NCI-H146 (cell line): ENCODE measurements around the gene PDE4D.
"Not testable (repeated sequence)": the region's sequence is repeated elsewhere in the genome, so short reads cannot be mapped to it uniquely, and the experiment has no call there.

Experiments used
- DNase-seq: peaks from one replicate; lab custom pipeline; 2025; lab: John Stamatoyannopoulos, UW

The PDE4D gene

DNA sequence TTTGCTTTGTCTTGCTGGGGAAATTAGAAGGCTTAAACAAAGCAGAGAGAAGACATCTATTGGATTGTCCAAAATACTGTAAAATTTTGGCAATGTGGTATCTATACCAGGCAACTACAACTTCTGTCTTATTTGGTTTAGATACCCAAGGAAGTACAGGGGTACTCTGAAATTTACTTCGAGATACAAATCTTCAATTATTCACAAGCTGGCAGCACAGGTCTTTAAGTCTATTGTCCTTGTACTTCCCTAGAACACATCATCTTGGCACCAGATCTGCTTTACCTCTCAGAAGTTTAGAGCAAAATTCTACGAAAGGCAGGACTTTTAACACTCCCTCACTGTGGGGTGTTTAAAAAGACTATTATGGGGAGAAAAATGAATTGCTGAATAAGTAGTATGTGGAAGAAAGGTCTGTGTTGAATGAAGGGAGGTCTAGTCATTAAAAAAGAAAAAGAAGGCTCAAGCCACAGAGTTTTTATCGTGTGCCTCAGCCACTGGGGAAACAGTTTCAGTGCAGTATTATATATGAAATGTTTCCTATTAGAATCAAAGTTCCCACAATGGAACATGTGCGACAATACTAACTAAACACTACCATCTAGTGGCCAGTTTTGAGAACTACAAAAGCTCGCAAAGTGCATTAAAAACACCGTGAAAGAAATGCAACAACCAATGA is 93.7 kb downstream of the PDE4D start:
- peak; percentile 33 for DNase-seq

DNA sequence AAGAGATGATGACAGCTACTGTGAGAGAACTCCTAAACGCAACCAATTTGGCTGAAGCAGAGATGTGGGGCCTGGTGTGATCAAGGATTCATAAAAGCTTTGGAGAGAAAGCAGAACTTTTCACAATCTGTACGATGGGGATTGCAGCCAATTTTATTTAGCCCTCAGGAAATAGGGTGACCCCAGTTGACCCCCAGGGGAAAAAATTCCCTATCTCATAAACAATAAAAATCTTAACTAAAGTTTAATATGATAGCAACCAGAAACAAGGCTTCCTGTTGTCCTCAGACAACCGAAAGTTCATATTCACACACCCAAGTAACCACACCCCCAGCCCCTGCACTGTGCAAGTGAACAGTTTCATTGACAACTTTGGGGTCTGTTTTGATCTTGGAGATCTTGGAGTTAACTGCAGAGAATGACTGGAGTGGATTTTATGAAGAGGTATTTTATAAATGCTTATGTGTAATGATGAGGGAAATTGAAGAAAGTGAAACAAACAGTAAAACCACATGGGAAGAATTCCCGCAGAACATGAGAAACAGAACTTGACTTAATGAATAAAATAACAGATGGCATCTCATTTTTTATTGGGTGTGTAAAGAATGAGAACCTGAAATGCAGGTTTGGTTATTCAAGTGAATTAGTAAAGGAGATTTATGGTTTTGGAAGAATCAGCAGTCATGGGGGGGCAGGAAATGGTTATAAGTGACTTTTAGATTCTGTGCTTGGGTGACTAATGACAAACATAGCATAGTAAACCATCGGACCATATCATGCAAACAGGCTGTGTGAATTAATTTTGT is 94.5 kb downstream of the PDE4D start:
- peak; percentile 30 for DNase-seq

DNA sequence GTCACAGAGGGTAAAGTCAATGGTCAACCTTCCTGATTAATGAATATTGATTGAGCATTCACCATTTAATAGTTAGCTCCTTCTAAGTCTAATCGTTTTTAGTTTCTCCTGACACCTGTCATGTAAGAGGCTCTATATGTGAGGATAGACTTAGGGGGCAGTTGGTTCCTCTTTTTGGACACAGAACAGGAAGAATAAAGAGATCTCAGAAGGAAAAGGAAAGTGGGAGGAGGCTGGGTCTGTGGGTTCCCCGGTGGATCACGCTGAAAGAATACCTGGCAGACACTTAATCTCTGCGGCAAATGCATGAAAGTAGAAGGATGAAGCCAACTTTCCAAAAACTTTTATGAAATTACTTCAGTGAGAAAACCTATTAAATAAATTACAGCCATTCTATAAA is 98.4 kb downstream of the PDE4D start:
- no peak for DNase-seq

DNA sequence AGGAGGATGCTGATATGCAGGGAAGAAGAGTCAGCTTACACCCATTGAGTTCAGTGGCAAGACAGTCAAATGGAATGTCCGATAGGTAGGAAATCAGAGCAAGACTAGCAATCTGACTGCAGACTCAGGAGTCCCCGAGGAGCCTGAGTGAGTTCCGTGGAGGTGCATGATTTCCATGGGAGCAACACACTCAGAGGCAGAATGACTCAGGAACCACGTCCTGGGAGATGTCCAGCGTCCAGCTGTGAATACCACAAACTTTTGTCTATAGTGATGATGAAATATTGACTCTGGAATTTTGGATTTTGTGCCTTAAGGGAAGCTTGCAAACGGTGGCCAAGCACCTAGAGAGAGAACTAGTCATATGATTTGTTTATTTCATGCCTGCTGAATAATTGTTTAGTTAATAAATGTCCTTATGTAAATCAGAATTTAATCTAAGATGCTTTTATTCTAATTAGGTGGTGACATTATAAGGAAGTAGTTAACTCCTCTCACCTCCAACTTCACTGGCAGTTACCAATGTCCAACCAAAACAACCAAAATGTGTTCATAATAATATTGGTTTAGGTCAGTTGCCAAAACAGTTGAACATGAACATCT is 100.4 kb downstream of the PDE4D start:
- DNase-seq, result no peak

DNA sequence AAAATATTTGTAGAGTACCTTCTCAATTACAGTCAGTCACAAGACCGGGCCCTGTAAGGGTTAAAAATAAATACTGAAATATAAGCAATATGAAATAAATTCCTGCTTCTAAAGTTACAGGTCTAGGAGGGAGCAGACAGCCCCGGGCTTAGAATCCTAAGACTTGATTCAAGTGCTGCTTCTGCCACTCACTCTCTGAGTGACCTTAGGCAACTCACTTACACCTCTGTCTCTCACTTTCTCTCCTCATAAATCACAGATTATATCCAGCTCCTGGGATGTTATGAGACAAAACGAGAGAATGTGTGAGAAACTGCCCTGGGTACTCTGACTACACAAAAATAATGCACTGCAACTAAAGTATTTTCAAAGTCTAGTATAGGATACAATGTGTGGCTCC is 101.9 kb downstream of the PDE4D start:
- DNase-seq, result no peak

DNA sequence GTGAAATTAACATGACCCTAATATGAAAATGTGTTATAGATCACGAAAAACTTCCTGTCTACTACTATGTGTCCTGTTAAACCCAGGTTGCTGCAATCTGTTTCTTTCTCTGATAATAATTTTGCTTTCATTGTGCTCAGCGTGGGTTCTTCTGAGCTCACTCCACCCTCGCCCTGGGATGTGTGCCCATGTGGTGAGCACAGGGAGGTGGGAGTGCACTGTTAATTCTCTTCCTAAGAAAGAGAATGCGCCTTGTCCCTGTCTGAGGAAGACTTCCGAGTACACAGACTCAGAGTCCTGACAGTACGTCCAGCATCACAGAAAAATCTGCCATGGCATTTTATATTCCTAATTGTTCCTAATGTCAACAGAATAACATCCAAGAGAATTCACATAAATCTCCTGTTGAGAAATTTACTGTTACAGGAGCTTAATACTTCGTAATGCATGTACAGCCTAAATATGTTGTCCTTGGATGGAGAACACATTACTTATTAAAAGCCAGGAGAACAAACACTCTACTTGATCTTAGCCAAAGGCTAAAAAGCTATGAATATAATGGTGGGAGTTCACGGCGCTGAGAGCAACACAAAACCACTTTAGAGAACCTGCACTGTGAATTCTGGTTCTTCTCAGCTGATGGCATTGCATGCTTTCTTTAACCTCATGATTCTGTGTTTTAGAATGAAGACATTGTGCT is 102.6 kb downstream of the PDE4D start:
- DNase-seq, result no peak

DNA sequence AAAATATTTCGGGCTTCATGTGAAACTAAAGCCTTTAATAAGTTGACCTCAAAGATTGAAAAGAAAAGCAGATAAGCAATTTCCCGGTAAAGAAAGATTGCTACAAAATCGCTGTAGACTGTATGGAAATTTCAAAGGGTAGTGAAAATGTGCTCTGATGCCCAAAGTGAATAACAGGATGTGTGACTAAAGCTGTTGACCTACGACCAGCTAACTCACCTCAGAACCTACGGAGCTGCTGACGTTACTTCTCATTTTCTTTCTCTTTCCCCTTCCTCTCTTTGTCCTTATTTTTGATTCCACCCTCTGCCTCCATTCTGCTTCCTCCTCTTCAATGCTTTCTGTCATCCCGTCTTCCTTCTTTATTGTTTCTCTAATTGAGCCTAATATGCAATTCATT is 103.2 kb downstream of the PDE4D start:
- no peak for DNase-seq

DNA sequence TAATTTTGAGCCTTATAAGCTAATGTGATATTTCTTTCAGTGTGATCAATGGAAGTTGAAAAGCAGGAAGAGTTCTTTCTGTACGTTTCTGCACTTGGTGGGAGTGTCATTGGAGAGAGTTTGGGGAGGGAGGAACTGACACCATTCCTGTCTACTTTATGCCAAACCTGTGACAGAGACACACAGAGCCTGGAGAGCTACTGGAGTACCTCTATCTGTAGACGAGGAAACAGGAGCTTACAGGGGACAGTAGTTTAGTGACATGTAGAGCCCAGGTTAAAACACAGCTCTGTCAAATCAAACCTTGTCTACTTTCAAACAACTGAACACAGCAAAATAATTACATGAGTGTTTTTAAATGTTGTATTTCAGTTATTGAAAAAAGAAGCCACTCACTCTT is 103.6 kb downstream of the PDE4D start:
- no peak for DNase-seq

DNA sequence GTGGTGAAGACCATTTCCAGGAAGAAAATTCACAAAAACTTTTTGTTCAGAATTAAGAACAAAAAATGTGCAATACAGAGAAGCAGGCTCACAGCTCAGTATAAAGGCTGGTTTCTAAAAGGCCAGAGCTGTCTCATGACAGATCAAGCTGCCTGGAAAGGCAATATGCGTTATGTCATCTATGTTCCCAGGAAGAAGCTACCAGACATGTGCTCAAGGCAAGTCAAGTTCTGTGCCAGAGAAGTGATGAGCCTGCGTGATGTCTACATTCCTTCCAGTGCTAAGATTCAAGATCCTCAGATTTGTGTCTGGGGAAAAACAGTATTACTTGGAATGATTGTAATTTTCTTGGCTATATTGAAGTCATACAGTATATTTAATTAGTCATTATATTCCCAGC is 104.3 kb downstream of the PDE4D start:
- DNase-seq, result no peak

DNA sequence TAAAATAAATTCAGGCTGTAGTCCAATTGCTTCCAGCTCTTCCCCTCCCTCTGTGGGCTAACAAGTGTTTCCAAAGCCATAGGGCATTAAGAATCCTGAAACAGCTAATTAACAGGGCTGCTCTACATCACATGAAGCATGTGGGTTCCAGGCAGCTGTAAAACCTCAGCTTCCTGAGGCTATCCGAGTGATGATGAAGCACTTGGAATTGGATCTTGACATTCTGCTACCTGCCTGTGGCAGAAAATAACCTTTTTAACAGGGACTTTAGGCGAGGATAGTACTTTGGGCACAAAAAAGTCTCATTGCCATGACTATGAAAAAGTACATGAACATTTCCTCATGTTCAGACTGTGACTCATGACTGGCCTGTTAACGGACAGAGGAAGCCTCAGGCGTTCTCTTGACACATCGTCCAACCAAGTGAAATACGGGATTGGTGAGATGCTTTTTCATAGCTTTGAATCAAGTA is 107.2 kb downstream of the PDE4D start:
- DNase-seq, result no peak

DNA sequence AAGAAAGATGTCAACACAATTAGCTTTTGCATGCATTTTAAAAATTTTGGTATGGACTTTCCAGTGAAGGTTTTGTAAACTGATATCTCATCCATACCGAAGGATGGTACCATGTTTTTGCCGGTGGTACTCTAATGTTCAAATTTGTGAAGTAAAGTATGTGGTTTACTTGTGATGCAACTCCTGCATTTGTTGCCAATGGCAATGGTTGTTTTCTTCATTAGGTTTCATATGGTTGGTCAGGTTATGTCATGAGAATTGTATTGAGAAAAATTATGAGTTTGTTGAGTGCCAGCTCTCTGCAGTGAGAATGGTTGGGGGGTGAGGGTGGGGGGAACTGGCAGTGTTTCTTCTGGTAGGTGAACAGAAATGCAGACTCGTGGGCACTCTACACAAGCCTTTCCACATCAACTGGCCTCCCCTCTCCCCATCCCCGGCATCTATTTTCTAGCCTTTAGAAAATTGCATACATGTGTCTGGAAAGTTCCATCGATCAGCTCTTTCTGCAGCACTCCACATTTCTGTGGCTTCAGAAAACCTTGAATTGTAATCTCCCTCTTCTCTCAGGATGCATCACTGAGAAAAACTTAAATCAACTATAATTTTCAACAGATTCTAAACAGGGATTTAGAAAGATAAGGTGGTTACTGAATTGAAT is 107.7 kb downstream of the PDE4D start:
- no peak for DNase-seq

DNA sequence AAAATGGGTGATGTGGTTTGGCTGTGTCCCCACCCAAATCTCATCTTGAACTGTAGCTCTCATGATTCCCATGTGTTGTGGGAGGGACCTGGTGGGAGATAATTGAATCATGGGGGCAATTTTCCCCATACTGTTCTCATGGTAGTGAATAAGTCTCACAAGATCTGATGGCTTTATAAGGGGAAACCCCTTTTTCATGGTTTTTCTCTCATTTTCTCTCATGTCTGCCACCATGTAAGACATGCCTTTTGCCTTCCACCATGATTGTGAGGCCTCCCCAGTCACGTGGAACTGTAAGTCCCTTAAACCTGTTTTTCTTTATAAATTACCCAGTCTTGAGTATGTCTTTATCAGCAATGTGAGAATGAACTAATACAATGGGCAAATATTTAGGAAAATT is 108.8 kb downstream of the PDE4D start:
- not testable (repeated sequence) for DNase-seq

DNA sequence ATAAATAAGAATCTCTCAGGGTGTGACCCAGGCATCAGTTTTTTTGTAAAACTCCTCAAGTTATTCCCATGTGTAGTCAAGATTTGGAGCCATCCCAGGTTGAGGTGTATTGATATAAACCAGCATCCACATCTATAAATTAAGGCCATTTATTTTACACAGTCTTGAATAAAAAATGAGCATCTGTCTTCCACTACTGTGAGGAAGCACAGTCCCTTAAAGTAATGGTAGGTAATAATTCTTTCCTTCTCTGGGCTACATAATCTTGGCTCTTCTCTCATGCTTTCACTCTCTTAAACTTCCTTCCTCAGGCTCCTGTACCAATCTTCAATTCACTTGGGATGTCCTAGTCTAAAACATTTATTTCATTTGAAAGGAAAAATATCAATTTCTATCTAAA is 110.3 kb downstream of the PDE4D start:
- no peak for DNase-seq

DNA sequence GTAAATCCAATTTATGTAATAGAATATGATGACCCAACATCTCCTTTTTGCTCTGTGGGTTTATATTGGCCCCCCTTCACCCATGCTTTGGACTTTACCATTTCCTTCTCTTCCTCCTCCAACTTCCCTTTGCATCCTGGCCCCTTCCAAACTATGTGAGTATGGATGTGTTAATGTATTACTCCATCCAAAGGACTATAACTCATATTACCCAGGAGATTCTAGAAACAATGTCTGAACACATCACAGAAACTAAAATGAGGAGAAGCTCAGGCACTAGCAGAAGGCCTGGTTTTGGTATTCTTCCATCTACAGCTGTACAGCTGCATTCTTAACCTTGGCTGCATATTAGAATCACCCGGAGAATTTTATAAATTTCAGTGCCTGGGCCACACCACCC is 110.7 kb downstream of the PDE4D start:
- no peak for DNase-seq

DNA sequence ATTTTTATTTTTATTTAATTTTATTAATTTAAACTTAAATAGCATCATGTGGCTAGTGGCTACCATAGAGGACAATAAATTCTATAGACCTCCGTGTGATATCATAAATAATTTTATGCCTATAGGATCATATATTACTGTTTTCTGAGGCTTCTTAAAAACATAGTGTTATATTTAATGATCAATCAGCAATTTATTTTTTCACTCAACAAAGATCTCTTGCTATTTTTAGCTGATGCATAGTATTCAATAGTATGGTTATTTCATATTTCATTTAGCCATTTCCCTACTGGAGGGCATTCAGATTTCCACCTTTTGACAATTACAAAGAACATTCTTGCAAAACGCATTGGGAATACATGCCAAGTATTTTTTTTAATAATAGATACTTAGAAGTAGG is 114.1 kb downstream of the PDE4D start:
- no peak for DNase-seq

DNA sequence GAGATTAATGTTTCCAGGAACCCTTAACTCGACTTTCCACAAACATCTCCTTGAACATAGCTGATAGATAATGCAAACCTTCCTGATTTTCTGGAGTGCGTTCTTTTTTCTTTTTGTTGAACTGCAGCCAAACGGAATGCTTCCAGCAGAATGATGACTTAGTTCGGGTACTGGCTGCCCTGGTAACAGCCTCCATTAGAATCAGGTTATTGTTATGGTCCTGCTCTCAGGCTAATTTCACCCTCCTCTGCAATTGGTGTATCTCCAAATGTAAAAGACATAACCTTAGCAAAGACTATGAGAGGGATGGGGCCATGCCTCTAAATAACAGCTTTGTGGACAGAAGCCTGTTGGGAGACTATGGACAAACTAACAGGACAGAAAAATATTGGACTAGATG is 116.5 kb downstream of the PDE4D start:
- no peak for DNase-seq

DNA sequence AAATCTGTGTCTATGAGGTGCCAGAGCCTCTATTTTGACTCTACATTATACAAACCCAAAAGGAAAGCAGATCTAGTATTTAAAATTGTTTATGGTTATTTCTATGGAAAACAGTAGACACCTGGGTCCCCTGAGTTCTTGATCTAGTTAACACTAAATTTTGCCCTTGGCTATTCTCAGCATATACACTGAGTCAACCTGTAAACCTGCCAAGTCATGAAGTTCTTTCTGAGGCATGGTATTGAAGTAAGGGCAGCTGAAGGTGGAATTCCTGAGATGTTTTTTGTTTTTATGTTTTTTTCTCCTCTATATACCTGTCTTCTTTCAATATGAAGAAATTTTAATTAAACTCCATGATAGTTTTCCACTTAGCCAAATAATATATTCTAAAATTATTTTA is 120.2 kb downstream of the PDE4D start:
- no peak for DNase-seq

DNA sequence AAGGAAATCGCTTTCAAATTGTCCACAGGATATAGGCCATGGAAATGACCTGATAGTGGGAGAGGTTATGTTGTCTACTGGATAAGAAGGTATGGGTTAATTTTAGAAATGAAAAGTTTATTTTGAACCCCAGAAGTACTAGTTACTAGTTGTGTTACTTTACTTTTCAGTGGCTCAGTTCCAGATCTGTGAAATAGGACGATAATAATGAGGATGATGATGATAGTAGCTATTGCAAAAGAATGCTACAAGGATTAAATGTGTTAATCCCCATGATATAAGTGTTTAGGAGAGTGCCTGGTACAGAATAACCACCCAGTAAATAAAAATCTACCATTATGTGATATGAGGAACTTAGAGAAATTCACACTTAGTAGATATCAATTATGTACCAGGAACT is 120.8 kb downstream of the PDE4D start:
- DNase-seq, result no peak

DNA sequence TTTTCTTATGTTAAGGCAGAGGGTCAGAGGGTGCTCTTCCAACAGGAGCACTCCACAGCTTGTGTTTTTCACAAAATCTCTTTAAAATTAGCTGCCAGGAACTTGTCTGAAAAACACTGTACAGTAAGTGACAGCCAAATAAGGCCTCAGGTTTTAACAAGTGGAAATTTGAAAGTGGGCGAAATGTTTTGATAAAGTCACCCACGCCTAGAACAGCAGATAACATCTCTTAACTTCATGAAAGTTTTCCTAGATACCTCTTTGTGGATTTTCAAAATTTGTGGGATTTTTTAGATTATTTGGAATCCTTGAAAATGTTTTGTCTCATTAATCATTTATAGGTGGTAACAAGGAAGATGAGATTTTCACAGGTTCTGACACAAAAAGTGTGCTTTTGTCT is 121.3 kb downstream of the PDE4D start:
- DNase-seq, result no peak

DNA sequence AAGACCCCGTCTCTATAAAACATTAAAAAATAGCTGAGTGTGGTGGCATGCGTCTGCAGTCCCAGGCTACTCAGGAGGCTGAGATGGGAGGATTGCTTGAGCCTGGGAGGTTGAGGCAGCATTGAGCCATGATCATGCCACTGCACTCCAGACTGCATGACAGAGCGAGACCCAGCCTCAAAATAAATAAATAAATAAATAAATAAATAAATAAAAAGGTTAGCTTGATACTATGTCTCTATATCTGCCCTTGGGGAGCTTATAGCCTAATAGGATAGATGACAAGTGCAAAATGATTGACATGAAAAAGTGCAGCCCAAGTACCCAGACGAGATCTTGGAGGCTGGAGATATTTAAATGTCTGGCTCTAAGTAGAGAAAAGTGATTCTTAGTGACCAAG is 122.6 kb downstream of the PDE4D start:
- DNase-seq, result no peak

DNA sequence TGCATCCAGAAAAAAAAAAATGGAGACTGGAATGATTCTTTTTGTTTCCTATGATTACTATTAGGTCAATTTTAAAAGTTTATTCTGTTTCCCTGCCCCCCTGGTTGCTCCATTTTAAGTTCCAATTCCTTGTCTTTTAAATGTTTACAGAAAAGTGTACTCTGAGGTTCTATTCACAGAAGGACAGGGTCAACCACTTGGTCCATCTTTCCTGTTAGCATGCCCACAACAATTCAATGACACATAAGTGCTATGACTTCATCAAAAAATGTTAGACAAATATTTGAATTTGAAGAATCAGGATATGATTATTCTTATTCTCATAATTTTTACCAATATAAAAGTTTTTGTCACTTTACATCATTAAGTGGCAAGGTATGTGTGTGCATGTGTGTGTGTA is 123.7 kb downstream of the PDE4D start:
- no peak for DNase-seq

DNA sequence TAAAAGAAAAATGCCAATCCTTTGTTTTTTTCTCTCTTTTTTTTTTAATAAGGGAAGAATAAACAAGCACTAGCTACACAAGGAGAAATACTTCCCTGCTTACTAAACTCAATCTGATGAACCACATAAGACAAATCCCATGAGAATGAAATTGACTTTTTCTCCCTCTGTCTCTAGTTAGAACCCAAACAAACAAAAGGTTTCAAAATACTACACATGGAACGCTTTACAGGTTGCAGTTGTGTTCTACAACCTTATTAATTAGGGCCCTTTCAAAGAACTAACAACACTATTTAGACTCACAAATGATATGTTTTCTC is 124.5 kb downstream of the PDE4D start:
- DNase-seq, result no peak
